K562 (cell line): ENCODE data around the gene PCED1B. TPM values are rescaled to one million over a fixed set of nuclear protein-coding genes. Genes with fewer than 3 reads are reported as not detected.

Experiments used
- BRCA1 ChIP-seq, 2 experiments: fragments of 450-650 bp in 1 of 2; sonication (generic) in 1 of 2; formaldehyde crosslinking in 1 of 2; IDR thresholded peaks; 2 replicates each; pipeline versions ENCODE4 v1.5.0 to v1.6.1; 2017 to 2020; ENCODE audit warnings: mild to moderate bottlenecking in 1 of 2, missing genetic modification reagents in 1 of 2
- BRD9 ChIP-seq: fragments of 450-650 bp; IDR thresholded peaks from 2 replicates; pipeline ENCODE4 v1.6.1; 2018; ENCODE audit warnings: low read depth; ENCODE audit not compliant: partially characterized antibody
- CEBPB ChIP-seq: fragments of 450-650 bp; IDR thresholded peaks from 2 replicates; pipeline ENCODE4 v1.6.1; 2016; ENCODE audit warnings: missing genetic modification characterization, missing compliant biosample characterization
- CHD2 ChIP-seq: IDR thresholded peaks from 2 replicates; pipeline ENCODE4 v1.6.1; 2011; ENCODE audit warnings: low read depth, low read length
- CTBP1 ChIP-seq: fragments of 450-650 bp; IDR thresholded peaks from 2 replicates; pipeline ENCODE4 v1.6.1; 2016; ENCODE audit warnings: borderline replicate concordance
- DACH1 ChIP-seq: fragments of 450-650 bp; IDR thresholded peaks from 2 replicates; pipeline ENCODE4 v1.6.1; 2018; ENCODE audit not compliant: partially characterized antibody
- DEAF1 ChIP-seq: fragments of 450-650 bp; formaldehyde crosslinking; IDR thresholded peaks from 2 replicates; pipeline ENCODE4 v1.4.0; 2020; ENCODE audit warnings: mild to moderate bottlenecking, moderate library complexity
- ETV1 ChIP-seq: fragments of 450-650 bp; conservative IDR thresholded peaks from 2 replicates; pipeline ENCODE4 v1.6.1; 2016; ENCODE audit warnings: missing genetic modification characterization, control low read depth, low read depth, missing compliant biosample characterization
- FOS ChIP-seq: IDR thresholded peaks from 3 replicates; pipeline ENCODE4 v1.6.1; 2011; ENCODE audit not compliant: insufficient read length; ENCODE audit errors: extremely low read depth
- HMG20A ChIP-seq: fragments of 450-650 bp; formaldehyde crosslinking; conservative IDR thresholded peaks from 2 replicates; pipeline ENCODE4 v1.4.0; 2020; ENCODE audit warnings: mild to moderate bottlenecking, mixed read lengths
- MCM2 ChIP-seq: fragments of 450-650 bp; IDR thresholded peaks from 2 replicates; pipeline ENCODE4 v1.6.1; 2017; ENCODE audit warnings: low read depth, mild to moderate bottlenecking
- MCM7 ChIP-seq, 2 experiments: fragments of 450-650 bp; IDR thresholded peaks; 2 replicates each; pipeline ENCODE4 v1.6.1; 2016 to 2018
- MIER1 ChIP-seq: fragments of 450-650 bp; IDR thresholded peaks from 2 replicates; pipeline ENCODE4 v1.6.1; 2016; ENCODE audit warnings: antibody characterized with exemption, mild to moderate bottlenecking, low read depth
- NEUROD1 ChIP-seq: fragments of 150-350 bp; IDR thresholded peaks from 2 replicates; pipeline ENCODE4 v1.6.1; 2014; ENCODE audit warnings: borderline replicate concordance, low read length, low read depth; ENCODE audit not compliant: partially characterized antibody
- NR2C1 ChIP-seq, 2 experiments: fragments of 450-650 bp; IDR thresholded peaks; 2 replicates each; pipeline ENCODE4 v1.6.1; 2017; ENCODE audit warnings: mild to moderate bottlenecking in 2 of 2, antibody characterized with exemption in 1 of 2, inconsistent platforms in 1 of 2, missing compliant biosample characterization in 1 of 2, missing genetic modification characterization in 1 of 2
- PHF20 ChIP-seq: fragments of 450-650 bp; IDR thresholded peaks from 2 replicates; pipeline ENCODE4 v1.6.1; 2018; ENCODE audit not compliant: partially characterized antibody
- RBM14 ChIP-seq: fragments of 200-400 bp; formaldehyde crosslinking; IDR thresholded peaks from 2 replicates; pipeline ENCODE4 v1.6.1; 2018; ENCODE audit warnings: low read depth, mild to moderate bottlenecking, low read length, moderate library complexity, borderline replicate concordance; ENCODE audit not compliant: insufficient read depth
- SIRT6 ChIP-seq: IDR thresholded peaks from one replicate; pipeline ENCODE4 v1.6.1; 2012; ENCODE audit warnings: low read depth, mild to moderate bottlenecking, control low read depth, inconsistent platforms, low read length, moderate library complexity
- SMARCE1 ChIP-seq: fragments of 450-650 bp; IDR thresholded peaks from 2 replicates; pipeline ENCODE4 v1.7.1; 2016; ENCODE audit warnings: mild to moderate bottlenecking
- TFAM ChIP-seq: fragments of 250-450 bp; sonication (Bioruptor Pico); conservative IDR thresholded peaks from 2 replicates; pipeline ENCODE4 v1.5.0; 2021; ENCODE audit warnings: mild to moderate bottlenecking, moderate library complexity
- ZBTB2 ChIP-seq: fragments of 450-650 bp; IDR thresholded peaks from 2 replicates; pipeline ENCODE4 v1.6.1; 2016; ENCODE audit warnings: antibody characterized with exemption
- ZBTB8A ChIP-seq: fragments of 450-650 bp; IDR thresholded peaks from 2 replicates; pipeline ENCODE4 v1.6.1; 2018; ENCODE audit warnings: mild to moderate bottlenecking, moderate library complexity; ENCODE audit not compliant: partially characterized antibody
- ZNF146 ChIP-seq: IDR thresholded peaks from one replicate; pipeline ENCODE4 v1.6.1; 2018; ENCODE audit warnings: missing compliant biosample characterization; ENCODE audit not compliant: unreplicated experiment
- ZNF644 ChIP-seq: fragments of 200-800 bp; sonication (Bioruptor generic); IDR thresholded peaks from 2 replicates; pipeline ENCODE4 v1.6.1; 2016; ENCODE audit warnings: low read depth, missing genetic modification characterization, missing compliant biosample characterization
- polyA plus RNA-seq, 8 experiments: library from polyadenylated mRNA; depleted of rRNA in 4 of 8; stranded (reverse) in 5 of 8; unstranded in 3 of 8; fragments of >200 nt; fragmentation: Nextera tagmentation in 2 of 8; fragmentation: Illumina TruSeq in 1 of 8; extraction: Ambion mirVana in 2 of 8; extraction: Trizol in 1 of 8; gene quantifications; 2 replicates each; pipeline versions ENCODE4 v1.2.1 to v1.2.3, GENCODE V29; 2011 to 2014; ENCODE audit warnings: inconsistent platforms in 1 of 8, missing spikeins in 1 of 8
- total RNA-seq, 7 experiments: library from RNA; depleted of rRNA in 6 of 7; stranded (reverse); fragments of >200 nt in 6 of 7; fragmentation: Illumina TruSeq in 2 of 7; extraction: Trizol in 2 of 7; gene quantifications; 2 replicates each; pipeline versions ENCODE4 v1.2.1 to v1.2.3, GENCODE V29; 2011 to 2021; ENCODE audit warnings: low replicate concordance in 1 of 7
- TF ChIP-seq, protein P1 (sequence below): fragments of 250-450 bp; sonication (Bioruptor Pico); IDR thresholded peaks from 2 replicates; pipeline ENCODE4 v1.8.0; 2022; ENCODE audit warnings: moderate library complexity, mild to moderate bottlenecking, inconsistent platforms

The PCED1B gene
- total and polyA plus RNA-seq, 9 of the 15 experiments (the other 6 are each of a cell fraction or from before 2014, with no cell fraction given), result 1.2 to 9.3 (median 2.5) TPM

DNA sequence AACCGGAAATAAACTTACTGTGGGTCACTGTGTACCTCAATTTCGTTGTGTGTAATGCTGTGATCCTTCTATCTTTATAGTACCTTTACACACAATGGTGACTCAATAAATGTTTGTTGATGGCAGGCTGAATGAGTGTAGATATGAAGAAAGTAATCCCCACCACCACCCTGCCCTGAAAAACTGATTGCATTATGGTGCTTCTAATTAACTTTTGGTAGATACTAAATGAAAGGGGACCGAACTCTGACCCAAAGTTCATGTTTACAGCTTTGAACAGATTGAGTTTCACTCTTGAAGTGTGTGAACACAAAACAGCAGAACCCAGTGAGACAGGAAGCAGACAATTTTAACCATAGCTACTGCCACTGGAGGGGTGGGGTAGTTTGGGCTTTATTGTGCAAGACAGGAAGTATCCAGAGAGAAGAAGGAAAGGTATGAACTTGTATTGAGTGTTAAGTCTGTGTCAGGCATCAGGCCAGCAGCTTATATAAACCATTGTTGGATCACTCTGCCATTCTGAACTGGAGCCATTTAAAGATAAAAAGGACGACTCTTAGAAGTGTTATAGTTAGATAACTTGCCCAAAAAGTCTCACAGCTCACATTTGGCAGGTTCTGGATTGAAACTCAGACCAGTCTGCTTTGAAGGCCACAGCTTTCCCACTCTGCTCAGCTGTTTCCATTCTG, 197.3 kb downstream of the PCED1B start (continued):
- TF ChIP-seq SMARCE1 (peak; percentile 46; the same call in 1 of the 2 replicates), CHD2 (no peak), NEUROD1 (no peak), BRCA1 (IDR thresholded peaks at IDR 0.05) (no peak), BRCA1 (CRISPR knock-in tag; IDR thresholded peaks at IDR 0.05) (no peak), SIRT6 (no peak), CEBPB (tag) (peak; percentile 99), CTBP1 (peak; percentile 28; the same call in 1 of the 2 replicates), MCM7 (IDR thresholded peaks at IDR 0.05) (no peak), ZNF146 (CRISPR knock-in tag) (no peak), ZNF644 (tag) (peak; percentile 52), MIER1 (no peak), ZBTB8A (no peak), HMG20A (CRISPR knock-in tag) (no peak), FOS (no peak), MCM2 (no peak), TFAM (no peak), RBM14 (no peak), NR2C1 (IDR thresholded peaks at IDR 0.05) (peak; percentile 59; the same call in 1 of the 2 replicates), NR2C1 (tag; IDR thresholded peaks at IDR 0.05) (peak; percentile 72), DEAF1 (no peak), DACH1 (peak; percentile 22), ZBTB2 (0 out of 2 replicates have a peak, but pooled peaks have one; percentile 22), PHF20 (no peak), BRD9 (peak; percentile 40), ETV1 (peak; percentile 96)
- TF ChIP-seq, protein P1, sequence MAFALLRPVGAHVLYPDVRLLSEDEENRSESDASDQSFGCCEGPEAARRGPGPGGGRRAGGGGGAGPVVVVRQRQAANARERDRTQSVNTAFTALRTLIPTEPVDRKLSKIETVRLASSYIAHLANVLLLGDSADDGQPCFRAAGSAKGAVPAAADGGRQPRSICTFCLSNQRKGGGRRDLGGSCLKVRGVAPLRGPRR, result no peak
